Activated T-helper 1 cell treated with anti-CD3 and anti-CD28 coated beads, Interleukin-12 subunit alpha, Interleukin-12 subunit beta, Interleukin-2, Interleukin-4 antibody, amounts not matched to agents 30 ng/mL and 10 ng/mL and 1 ng/mL, durations not matched to agents 14 hours and 24 hours and 36 hours (primary cell): ENCODE results near the gene CLEC4E. TPM values are rescaled to one million over a fixed set of nuclear protein-coding genes. Genes with fewer than 3 reads are reported as not detected.
"Not testable (repeated sequence)": the region's sequence is repeated elsewhere in the genome, so short reads cannot be mapped to it uniquely, and the experiment has no call there.

Experiments used
- DNase-seq: peaks from one replicate; pipeline ENCODE4 v3.0.0; 2021; ENCODE audit warnings: low spot score
- H3K27ac Mint-ChIP-seq: one replicate; pipeline ENCODE4 v1.8.0; 2021; ENCODE audit warnings: mild to moderate bottlenecking, mixed read lengths
- H3K27me3 Mint-ChIP-seq: one replicate; pipeline ENCODE4 v1.8.0; 2022; ENCODE audit warnings: mild to moderate bottlenecking, moderate library complexity, mixed read lengths; ENCODE audit not compliant: insufficient read depth
- H3K36me3 Mint-ChIP-seq: one replicate; pipeline ENCODE4 v1.8.0; 2021; ENCODE audit warnings: low read depth, mixed read lengths
- H3K4me1 Mint-ChIP-seq: one replicate; pipeline ENCODE4 v1.8.0; 2021; ENCODE audit warnings: low read depth, mixed read lengths
- H3K4me3 Mint-ChIP-seq: one replicate; pipeline ENCODE4 v1.8.0; 2021; ENCODE audit warnings: mild to moderate bottlenecking, moderate library complexity, mixed read lengths
- H3K9me3 Mint-ChIP-seq: one replicate; pipeline ENCODE4 v1.8.0; 2021; ENCODE audit warnings: mixed read lengths
- intact Hi-C: fragments of 100-400 bp; cut with micrococcal nuclease; formaldehyde crosslinking; loops from one replicate; pipeline ENCODE4 v1.15.1; 2024
- total RNA-seq: library from RNA; stranded (reverse); gene quantifications from 2 replicates; pipeline ENCODE4 v1.2.3, GENCODE V29; 2022

Gene CLEC4E, protein sequence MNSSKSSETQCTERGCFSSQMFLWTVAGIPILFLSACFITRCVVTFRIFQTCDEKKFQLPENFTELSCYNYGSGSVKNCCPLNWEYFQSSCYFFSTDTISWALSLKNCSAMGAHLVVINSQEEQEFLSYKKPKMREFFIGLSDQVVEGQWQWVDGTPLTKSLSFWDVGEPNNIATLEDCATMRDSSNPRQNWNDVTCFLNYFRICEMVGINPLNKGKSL
- not detected in 2 replicates for total RNA-seq

- H3K9me3 Mint-ChIP-seq, H3K4me1 Mint-ChIP-seq, H3K27ac Mint-ChIP-seq, intact Hi-C loops, H3K36me3 Mint-ChIP-seq, DNase-seq, H3K4me3 Mint-ChIP-seq: not testable (repeated sequence)
- H3K27me3 Mint-ChIP-seq, result peaks cover 38% of the 10 kb centered on the region
Measured at GRCh38 chr12:8540831-8541230, at the start of gene CLEC4E. Gene CLEC4E, minus strand, starts transcription at chr12:8540905. Its CDS starts 108 bp downstream, at chr12:8540797.

GRCh38 chr12:8589679-8590078 lies 49.0 kb upstream of the CLEC4E start:
- peaks cover 6% of the 10 kb centered on the region for H3K4me1 Mint-ChIP-seq
- H3K9me3 Mint-ChIP-seq, result no peaks in the 10 kb centered on the region
- H3K27ac Mint-ChIP-seq, result no peak overlapping the region
- intact Hi-C loops, result no loop called here
- H3K27me3 Mint-ChIP-seq, result peaks cover 21% of the 10 kb centered on the region
- H3K36me3 Mint-ChIP-seq, result no peaks in the 10 kb centered on the region
- no peak overlapping the region for H3K4me3 Mint-ChIP-seq
- no peak for DNase-seq

DNA sequence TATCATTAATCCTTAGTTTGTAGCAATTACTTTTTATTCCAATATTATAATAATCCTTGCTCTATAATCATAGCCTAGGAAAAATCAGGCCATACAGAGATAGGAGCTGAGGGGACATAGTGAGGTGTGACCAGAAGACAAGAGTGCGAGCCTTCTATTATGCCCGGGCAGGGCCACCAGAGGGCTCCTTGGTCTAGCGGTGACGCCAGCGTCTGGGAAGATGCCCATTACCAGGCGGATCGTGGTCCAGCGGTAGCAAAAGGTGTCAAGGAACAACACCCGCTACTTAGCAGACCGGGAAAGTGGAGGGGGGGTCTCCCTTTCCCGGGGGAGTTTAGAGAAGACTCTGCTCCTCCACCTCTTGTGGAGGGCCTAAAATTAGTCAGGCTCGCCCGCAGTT lies 43.8 kb upstream of the CLEC4E start:
- H3K4me3 Mint-ChIP-seq, intact Hi-C loops, DNase-seq, H3K36me3 Mint-ChIP-seq, H3K4me1 Mint-ChIP-seq, H3K27me3 Mint-ChIP-seq, H3K9me3 Mint-ChIP-seq, H3K27ac Mint-ChIP-seq: not testable (repeated sequence)

DNA sequence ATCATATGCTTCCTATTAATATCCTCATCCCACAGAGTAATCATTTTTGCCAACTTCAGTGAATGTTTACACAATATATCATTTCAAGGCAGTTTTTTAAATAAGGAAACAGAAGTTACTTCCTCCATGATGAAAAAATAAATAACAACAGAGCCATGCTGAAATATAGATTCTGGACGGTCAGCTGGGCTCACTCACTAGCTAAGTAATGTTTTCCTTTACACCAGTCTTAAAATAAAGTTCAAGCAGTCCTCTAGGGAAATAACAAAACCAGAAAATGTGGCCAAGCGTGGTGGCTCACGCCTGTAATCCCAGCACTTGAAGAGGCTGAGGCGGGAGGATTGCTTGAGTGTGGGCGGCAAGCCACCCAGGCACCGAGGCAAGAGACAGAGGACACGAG lies 43.3 kb upstream of the CLEC4E start:
- H3K9me3 Mint-ChIP-seq, result no peaks in the 10 kb centered on the region
- H3K4me3 Mint-ChIP-seq, result no peak overlapping the region
- H3K36me3 Mint-ChIP-seq, result no peaks in the 10 kb centered on the region
- H3K4me1 Mint-ChIP-seq, result no peaks in the 10 kb centered on the region
- DNase-seq, result no peak
- H3K27me3 Mint-ChIP-seq, result peaks cover 10% of the 10 kb centered on the region
- intact Hi-C loops, result no loop called here
- no peak overlapping the region for H3K27ac Mint-ChIP-seq

DNA sequence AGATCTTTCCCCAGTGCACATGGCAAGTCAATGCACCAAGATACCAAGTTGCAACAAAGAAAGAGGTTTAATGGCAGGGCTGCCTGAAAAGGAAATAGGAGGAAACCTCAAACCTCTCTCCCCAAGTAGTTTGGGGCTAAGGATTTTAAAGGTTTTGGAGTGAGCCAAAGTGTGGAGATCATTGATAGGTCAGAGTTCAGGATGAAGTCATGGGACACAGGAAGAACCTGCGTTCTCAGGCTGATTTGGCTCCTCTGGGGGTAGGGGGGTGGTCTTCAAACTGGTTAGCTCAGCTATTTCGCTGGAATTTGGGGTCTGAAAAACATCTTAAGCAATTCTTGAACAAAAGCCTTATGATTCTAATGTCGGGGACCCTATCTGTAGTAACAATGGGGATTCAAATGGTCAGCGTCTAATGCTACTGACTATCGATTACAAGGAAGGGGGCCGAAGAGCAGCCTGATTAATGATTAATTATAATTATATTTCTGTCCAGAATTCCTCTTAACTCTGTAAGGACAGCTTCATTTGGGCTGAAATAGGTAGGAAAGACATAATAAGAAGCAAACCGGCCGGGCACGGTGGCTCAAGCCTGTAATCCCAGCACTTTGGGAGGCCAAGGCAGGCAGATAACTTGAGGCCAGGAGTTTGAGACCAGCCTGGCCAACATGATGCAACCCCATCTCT lies 40.5 kb upstream of the CLEC4E start:
- H3K36me3 Mint-ChIP-seq, result no peaks in the 10 kb centered on the region

GRCh38 chr12:8577879-8578278 lies 37.2 kb upstream of the CLEC4E start:
- no peak for DNase-seq
- no peaks in the 10 kb centered on the region for H3K9me3 Mint-ChIP-seq
- no peaks in the 10 kb centered on the region for H3K36me3 Mint-ChIP-seq
- H3K27ac Mint-ChIP-seq, result no peak overlapping the region
- intact Hi-C loops, result no loop called here
- no peaks in the 10 kb centered on the region for H3K4me1 Mint-ChIP-seq
- H3K27me3 Mint-ChIP-seq, result peaks cover 2% of the 10 kb centered on the region
- no peak overlapping the region for H3K4me3 Mint-ChIP-seq

More for the DNA sequence above, 40.5 kb upstream of the CLEC4E start:
- no peak for DNase-seq
- H3K9me3 Mint-ChIP-seq, result no peaks in the 10 kb centered on the region
- H3K27me3 Mint-ChIP-seq, result peaks cover 2% of the 10 kb centered on the region
- H3K4me1 Mint-ChIP-seq, result no peaks in the 10 kb centered on the region
- intact Hi-C loops, result no loop called here
- no peak overlapping the region for H3K27ac Mint-ChIP-seq
- no peak overlapping the region for H3K4me3 Mint-ChIP-seq

DNA sequence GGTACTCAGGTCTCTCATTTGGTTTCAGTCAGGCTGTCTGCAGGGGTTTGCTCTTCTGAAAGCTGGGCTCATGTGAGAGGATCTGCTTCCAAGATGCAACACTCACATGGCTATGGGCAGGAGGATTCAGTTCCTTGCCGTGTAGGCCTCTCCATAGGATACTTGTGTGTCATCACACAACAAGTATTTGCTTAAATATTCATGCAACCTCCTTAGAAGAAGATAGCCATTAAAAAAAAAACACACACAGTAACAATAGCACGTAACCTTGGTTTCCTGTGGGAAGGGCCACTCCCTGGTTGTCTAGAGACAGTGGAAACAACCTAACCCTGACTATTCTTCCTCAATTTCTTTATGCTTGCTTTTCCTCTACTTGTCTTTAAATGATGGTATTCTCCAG lies 31.8 kb upstream of the CLEC4E start:
- no peak for DNase-seq
- Mint-ChIP-seq H3K36me3 (no peaks in the 10 kb centered on the region), H3K27me3 (no peaks in the 10 kb centered on the region), H3K4me3 (no peak overlapping the region), H3K9me3 (no peaks in the 10 kb centered on the region), H3K27ac (no peak overlapping the region), H3K4me1 (no peaks in the 10 kb centered on the region)
- intact Hi-C loops, result no loop called here

DNA sequence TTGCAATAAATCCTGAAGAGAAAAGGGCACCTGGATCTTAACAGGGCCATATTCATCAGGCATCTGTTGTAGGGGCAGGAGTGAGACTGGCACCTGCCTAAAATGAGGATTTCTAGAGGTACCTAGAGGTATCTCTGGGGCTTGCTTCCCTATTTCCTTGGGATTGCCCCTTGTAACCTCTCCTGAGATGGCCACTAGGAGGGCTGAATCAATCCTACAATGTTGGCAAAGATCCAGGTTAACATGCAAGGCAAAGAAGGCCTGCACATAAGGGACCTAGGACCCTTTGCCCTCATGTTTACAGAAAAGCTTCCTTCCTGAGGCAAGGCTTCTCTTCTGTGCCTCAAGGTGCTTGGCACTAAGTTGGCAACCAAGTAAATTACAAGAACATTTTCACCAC lies 25.8 kb upstream of the CLEC4E start:
- no peak for DNase-seq
- Mint-ChIP-seq H3K27ac (no peak overlapping the region), H3K27me3 (no peaks in the 10 kb centered on the region), H3K9me3 (peaks cover 13% of the 10 kb centered on the region), H3K4me3 (no peak overlapping the region), H3K36me3 (no peaks in the 10 kb centered on the region), H3K4me1 (no peaks in the 10 kb centered on the region)
- intact Hi-C loops, result no loop called here

GRCh38 chr12:8566052-8566451 lies 25.3 kb upstream of the CLEC4E start:
- H3K27me3 Mint-ChIP-seq, H3K4me3 Mint-ChIP-seq, H3K27ac Mint-ChIP-seq, DNase-seq, intact Hi-C loops, H3K36me3 Mint-ChIP-seq, H3K4me1 Mint-ChIP-seq: not testable (repeated sequence)
- H3K9me3 Mint-ChIP-seq, result peaks cover 13% of the 10 kb centered on the region

DNA sequence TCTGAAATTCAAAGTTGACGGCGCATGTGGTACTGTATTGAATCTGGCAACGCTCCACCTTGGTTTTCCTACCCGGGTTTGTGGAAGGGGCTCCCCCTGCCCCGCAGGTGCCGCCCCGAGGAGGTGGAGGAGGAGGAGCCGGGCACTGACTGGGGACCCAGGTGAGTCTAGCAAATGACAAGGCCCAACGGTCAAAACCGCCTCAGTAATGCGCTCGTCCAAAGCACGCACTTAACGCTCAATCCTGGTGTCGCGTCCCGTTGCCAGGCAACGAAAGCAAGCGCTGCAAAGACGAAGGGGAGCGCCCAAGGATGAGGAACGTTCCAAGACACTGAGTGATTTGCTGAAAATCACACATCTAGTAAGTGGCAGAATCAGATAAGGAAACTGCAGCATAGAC lies 24.0 kb upstream of the CLEC4E start:
- peaks cover 2% of the 10 kb centered on the region for H3K27me3 Mint-ChIP-seq
- no peak for DNase-seq
- H3K27ac Mint-ChIP-seq, result no peak overlapping the region
- intact Hi-C loops, result no loop called here
- no peaks in the 10 kb centered on the region for H3K36me3 Mint-ChIP-seq
- no peaks in the 10 kb centered on the region for H3K4me1 Mint-ChIP-seq
- no peak overlapping the region for H3K4me3 Mint-ChIP-seq
- H3K9me3 Mint-ChIP-seq, result peaks cover 13% of the 10 kb centered on the region

- Mint-ChIP-seq H3K27me3 (peaks cover 2% of the 10 kb centered on the region), H3K27ac (no peak overlapping the region), H3K9me3 (peaks cover 13% of the 10 kb centered on the region), H3K4me1 (no peaks in the 10 kb centered on the region), H3K36me3 (no peaks in the 10 kb centered on the region), H3K4me3 (no peak overlapping the region)
- no peak for DNase-seq
- intact Hi-C loops, result no loop called here
Measured at GRCh38 chr12:8563356-8563755, 22.7 kb upstream of the CLEC4E start.

- H3K27me3 Mint-ChIP-seq, result peaks cover 2% of the 10 kb centered on the region
Measured at GRCh38 chr12:8562310-8562709, 21.6 kb upstream of the CLEC4E start.

GRCh38 chr12:8561011-8561410 lies 20.3 kb upstream of the CLEC4E start:
- Mint-ChIP-seq H3K27me3 (peaks cover 2% of the 10 kb centered on the region), H3K36me3 (no peaks in the 10 kb centered on the region), H3K4me3 (no peak overlapping the region), H3K4me1 (no peaks in the 10 kb centered on the region), H3K27ac (no peak overlapping the region), H3K9me3 (peaks cover 13% of the 10 kb centered on the region)
- DNase-seq, result no peak
- intact Hi-C loops, result no loop called here

More at GRCh38 chr12:8562310-8562709, 21.6 kb upstream of the CLEC4E start:
- Mint-ChIP-seq H3K4me1 (no peaks in the 10 kb centered on the region), H3K27ac (no peak overlapping the region), H3K9me3 (peaks cover 13% of the 10 kb centered on the region), H3K36me3 (no peaks in the 10 kb centered on the region), H3K4me3 (no peak overlapping the region)
- intact Hi-C loops, result no loop called here
- no peak for DNase-seq
